Glomerular endothelial cell (primary cell): Measurements from ENCODE around the gene NKAIN4. TPM values are rescaled to one million over a fixed set of nuclear protein-coding genes. Genes with fewer than 3 reads are reported as not detected.
"Not testable (repeated sequence)": the region's sequence is repeated elsewhere in the genome, so short reads cannot be mapped to it uniquely, and the experiment has no call there.

Source experiments
- DNase-seq: peaks from one replicate; pipeline ENCODE4 v3.0.0-alpha.2; 2011; ENCODE audit warnings: low read depth, low spot score; ENCODE audit errors: extremely low read depth
- total RNA-seq: library from RNA; depleted of rRNA; stranded (reverse); fragments of >200 nt; gene quantifications from 2 replicates; pipeline ENCODE4 v1.2.3, GENCODE V29; 2015

NKAIN4 gene
- total RNA-seq, 1 donor from 2014 or later: 0.58 TPM

DNA sequence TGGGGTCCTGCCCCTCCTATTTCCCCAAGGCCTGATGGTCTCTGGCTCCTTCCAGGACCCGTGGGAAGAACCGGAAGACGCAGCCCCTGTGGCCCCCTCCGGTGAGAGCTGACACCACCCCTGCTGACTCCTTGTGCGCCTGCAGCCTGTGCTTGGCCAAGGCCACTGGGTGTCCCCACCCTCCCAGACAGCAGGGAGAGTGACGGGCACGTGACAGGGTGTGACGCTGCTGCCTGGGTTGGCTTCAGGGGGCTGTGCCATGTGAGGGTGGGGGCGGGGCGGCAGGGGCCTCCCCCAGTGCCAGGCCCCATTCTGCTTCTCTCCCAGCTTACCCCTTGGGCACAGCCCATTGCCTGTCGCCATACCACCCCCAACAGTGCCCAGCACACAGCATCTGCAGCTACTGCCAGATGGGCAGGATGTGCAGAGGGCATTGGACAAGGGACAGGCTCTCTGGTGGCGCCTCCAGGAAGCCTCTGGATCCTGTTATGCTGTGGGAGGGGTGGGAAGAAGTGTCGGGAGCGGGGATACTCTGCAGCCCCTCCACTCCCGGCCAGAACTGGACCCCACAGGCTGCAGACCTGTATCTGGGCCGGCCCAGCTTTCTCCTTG is 15.6 kb downstream of the NKAIN4 start:
- DNase-seq: no peak

DNA sequence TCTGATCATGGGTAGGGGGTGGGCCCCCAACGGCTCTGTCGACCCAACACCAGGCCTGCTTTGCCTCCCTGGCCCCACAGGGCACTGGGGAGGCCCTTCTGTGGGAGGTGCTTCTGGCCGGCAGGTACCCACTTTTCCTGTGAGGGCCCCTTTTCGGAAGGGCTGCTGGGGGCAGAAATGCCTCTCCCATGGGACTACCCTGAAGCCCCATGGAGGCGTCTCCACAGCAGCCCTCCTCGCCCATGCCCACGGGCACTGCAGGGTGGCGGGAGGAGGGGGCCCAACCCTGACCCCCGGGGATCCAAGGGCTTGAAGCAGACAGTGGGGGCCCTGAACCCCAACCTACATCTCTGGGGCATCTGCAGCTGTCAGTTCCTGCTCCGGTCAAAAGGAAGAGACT is 16.2 kb downstream of the NKAIN4 start:
- no peak for DNase-seq

DNA sequence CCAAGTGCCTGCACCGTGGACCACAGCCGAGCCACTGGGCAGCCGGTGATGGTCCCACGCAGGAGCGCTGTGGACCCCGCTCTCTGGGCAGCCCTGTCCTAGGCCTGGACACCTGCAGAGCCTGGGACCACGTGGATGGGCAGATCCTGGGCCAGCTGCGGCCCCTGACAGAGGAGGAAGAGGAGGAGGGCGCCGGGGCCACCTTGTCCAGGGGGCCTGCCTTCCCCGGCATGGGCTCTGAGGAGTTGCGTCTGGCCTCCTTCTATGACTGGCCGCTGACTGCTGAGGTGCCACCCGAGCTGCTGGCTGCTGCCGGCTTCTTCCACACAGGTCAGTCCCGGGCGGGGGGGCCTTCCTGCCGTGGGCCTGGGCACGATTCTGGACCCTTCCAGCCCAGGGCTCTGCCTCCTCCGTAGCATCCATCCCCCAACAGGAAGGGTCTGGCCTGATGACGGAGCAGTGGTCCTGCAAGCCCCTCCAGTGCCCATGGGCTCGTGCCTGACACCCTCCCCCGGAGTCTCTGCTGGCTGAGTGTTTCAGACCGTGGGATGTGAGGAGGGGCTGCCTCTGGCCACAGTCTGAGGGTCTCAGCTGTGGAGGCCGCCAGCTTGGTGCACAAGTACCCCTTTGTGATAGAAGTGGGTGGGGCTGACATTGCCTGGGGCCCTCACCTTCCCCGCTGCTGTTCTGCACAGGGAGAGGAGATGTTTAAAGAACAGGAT is 18.0 kb downstream of the NKAIN4 start:
- DNase-seq: no peak

DNA sequence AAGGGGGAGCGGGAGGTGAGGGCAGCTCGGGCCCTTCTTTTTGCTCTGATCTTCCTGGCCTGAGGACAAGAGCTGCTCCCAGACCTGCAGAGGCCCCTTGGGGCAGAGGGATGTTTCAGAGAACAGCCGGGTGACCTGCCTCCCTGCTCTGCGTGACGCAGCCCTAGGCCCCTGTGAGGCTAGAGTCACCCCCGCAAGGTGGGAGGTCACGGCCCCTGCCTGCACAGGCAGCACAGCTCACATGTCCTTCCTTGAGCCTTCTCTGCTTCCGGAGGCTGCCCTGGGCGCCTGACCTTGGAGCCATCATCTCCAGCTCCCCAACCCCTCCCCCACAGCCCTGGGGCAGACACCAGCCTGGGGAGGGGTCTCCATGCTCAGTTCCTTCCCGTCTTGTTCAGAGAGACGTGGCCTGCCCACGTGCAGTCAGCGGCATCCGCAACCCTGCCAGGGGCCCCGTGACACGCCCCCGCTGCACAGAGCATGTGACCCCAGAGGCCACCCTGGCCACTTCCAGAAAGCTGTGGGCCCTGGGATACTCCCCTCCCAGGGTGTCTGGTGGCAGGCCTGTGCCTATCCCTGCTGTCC is 18.8 kb downstream of the NKAIN4 start, which contains the start of gene BIRC7:
BIRC7 (plus strand) TSS at position 507 of the 585 bp plus-strand sequence. CDS start 192 bp downstream, outside the sequence.
- DNase-seq: no peak

DNA sequence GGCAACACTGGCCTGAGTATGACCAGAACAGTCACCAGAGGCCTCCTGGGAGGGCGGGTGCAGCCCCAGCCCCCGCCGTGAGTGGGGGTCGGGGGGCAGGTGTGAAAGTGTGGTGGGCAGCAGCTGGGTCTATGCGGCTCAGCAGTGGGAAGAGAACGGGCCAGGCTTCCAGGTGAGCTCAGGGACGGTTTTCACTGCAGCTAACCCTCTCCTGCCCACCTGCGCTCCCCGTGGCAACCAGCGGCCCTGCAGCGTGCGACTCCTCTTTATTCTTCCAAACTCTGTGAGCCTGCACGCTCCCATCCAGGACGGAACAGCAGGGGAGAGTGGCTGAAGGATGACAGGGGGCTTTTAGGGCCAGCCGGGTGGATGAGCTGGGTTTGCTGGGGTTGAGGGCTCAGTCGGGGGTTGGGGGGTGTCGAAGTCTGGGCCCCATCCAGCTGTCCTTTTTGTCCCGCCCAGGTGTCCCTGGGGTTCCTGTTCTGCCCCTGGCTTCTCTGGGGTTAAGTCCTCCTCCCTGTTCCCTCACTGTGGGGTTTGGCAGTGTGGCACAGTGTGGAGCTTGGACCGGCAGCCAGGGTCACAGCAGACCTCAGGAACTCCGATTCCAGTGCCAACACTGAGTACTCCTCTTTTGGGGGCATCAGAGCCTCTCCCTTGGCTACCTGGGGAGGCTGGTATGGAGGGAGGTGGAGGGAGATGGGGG is 19.4 kb downstream of the NKAIN4 start:
- no peak for DNase-seq

DNA sequence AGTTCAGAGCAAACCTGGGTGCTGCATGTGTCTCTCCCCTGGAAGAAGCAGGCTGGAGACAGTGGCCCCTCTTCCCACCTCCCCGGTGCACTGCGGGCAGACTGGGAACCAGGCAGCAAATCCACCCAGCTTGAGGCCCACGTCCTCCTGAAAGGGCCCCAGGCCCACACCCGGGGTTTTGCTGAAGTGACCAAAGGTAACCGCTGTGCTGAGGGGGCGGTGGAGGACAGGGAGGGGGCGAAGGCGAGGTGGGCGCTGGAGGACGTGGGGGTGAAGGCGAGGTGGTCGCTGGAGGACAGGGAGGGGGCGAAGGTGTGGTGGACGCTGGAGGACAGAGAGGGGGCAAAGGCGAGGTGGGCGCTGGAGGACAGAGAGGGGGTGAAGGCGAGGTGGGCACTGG is 20.3 kb downstream of the NKAIN4 start:
- DNase-seq: no peak

DNA sequence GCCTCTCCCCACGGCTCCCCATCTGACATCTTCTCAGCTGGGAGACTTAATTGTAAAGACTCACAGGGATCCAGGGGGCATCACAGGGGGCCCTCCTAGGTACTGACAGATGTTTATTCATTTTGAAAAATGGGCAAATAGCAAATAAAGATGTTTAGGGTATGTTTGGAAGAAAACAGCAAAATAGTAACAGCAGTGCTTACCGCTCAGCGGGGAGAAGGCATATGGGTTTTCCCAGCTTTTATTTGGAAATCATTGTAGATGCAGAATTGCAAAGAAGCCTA is 21.3 kb downstream of the NKAIN4 start:
- no peak for DNase-seq

DNA sequence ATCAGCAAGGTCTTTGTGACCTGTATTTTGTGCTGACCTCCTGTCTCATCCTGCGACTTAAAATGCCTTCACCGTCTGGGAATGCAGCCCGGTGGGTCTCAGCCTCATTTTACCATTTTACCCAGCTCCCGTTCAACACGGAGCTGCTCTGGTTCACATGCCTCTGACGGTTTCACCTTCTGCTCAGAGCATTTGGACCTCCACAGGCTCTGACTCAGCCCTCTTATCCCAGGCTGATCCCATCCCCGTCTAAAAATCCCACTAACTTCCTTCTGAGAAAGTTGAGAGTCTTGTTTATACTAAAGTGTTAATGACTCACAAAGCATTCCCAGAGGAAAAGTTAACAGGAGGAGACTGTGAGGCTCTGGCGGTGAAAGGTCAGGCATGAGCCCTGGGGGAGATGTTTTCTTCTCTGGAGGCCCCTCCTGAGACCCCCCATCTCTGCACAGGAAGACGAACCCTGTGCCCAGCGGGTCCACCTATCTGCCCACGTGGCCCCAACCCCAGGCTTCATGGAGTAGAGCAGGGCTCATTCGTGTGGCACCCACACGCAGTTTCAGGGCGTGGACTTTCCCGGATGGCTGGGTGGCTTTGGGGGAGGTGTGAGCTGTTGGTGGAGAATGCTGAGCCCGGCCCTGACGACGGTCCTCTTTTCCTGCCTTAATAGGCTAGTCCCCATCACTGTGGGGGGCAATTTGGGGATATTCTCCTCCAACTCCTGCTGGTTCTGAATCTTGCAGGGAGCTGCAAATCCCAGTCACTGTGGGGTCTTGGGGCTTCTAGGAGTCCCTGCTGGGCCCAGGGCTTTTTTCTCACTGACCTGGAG is 21.8 kb downstream of the NKAIN4 start:
- no peak for DNase-seq

DNA sequence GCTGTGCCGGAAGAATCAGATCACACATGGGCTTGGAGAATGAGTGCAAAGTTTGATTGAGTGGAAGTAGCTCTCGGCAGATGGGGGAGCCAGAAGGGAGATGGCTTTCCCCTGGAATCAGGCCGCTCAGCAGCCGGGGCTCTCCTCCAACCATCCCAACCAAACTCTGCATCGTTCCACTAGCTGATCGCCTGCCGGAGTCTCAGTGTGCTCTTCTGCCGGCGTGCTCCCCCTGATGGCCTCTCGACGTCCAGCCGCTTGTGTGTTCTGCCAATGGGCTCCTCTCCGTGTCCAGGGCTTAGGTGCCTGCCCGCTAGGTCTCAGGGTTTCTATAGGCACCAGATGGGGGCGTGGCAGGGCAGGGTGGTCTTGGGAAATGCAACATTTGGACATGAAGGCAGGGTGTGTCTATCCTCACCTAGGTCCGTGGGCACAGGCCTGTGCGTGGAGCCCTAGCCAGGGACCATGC is 23.4 kb downstream of the NKAIN4 start:
- DNase-seq: no peak

DNA sequence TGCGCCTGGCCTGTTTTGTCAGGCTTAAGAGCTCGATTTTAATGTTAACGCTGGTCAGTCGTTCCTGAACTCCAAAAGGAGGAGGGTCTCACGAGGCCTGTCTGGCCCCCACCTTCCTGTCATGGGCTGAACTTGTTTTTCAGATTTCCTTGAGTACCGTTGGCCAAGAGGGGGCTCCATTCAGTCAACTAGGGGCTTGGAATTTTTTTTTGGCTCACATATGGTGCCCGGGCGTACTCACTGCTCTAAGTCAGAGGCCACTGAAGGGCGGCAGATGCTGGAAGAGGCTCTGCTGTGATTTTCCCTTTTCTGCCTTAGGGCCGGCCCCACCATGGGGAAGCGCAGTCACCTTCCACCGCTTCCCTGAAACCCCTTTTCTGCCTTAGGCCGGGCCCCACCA is 25.5 kb downstream of the NKAIN4 start:
- no peak for DNase-seq

DNA sequence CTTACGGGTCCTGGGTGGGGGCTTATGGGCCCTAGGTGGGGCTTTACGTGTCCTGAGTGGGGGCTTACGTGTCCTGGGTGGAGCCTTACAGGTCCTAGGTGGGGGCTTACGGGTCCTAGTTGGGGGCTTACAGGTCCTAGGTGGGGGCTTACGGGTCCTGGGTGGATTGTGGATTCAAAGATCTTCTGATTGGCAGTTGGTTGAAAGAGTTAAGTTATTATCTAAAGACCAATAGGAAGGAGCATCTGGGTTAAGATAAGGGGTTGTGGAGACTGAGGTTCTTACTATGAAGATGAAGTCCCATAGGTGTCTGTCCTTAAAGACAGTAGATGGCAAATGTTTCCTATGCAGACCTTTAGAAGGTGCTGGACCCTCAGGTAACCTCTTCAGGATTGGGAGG is 27.0 kb downstream of the NKAIN4 start:
- DNase-seq: no peak

DNA sequence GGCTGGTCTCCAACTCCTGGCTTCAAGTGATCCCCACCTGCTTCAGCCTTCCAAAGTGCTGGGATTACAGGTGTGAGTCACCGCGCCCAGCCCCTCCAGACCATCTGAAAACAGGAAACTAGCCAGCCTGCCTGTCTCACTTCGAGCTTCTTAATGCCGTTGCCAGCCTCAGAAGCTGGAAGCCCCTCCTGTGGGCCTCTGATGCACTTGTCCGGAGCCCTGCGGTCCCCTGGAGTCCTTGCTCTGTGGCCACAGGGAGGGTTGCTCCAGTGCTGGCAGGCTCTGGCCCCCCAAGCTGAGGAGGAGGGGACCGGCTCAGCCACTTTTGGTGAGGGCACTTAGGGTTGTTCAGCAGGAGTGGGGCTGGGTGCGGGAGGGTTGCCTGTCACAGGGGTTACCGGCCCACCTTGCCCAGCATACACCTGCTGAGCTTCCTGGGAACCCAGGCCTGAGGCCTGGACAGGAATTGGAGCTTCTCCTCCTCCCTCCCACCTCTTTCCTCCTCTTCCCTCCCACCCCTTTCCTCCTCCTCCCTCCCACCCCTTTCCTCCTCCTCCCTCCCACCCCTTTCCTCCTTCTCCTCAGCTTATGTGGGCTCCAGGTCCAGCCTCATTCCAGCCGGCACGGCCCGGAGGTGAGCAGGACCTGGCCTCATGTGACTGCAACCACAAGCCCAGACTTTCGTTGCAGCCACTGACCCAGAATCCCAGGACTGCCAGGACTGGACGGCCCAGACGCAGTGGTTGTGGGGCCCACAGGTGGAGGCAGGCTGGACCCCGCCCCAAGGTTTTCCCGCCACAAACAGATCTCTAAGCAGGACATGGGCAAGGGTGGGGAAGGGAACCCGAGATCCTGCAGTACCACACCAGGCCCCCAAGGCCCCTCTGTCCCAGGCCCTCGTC is 28.0 kb downstream of the NKAIN4 start:
- no peak for DNase-seq

DNA sequence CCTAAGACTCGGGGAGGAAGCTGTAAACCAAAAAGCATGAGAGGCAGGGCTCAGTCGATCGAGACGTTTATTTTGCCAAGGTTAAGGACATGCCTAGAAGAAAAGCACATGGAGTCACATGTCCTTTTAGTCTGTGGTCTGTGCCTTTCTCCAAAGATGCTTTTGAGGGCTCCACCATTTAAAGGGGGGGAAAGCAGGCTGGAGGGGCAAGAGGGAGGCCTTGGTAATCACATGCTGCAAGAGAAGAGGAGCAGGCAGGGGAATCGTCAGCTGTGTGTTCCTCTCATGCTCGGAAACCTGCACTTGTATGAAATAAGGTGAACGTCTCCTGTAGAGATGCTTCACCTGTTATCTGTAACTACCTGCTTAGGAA is 29.2 kb downstream of the NKAIN4 start:
- no peak for DNase-seq

DNA sequence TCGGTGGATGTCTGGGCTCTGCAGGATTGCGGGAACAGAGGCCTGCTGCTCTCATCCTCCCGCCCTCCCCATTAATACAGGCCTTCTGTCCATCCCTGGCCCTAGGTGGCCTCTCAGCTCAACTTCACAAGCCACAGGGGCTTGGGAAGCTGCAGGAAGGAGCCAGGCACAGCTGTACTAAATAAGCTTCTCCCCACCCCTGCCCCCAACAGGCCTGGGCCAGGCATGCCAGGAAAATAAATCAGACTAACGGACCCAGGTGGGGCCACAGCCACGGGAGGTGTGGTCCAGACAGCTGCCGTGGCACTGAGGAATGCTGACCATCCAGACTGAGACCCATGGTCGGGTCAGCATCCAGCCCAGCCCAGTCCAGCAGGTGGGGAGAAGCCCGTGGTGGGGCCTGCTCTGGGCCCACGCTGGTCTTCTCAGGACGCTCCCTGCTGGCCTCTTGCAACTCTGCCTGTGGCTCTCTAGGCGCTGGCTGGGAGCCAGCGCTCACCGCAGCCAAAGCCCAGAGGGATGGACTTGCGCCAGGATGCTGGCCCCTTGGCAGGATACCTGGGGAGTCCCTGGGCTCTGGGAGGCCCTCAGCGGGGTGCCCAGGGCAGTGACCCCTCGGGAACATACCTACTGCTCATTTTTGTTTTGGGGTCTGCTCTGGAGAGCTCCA is 29.7 kb downstream of the NKAIN4 start:
- no peak for DNase-seq

DNA sequence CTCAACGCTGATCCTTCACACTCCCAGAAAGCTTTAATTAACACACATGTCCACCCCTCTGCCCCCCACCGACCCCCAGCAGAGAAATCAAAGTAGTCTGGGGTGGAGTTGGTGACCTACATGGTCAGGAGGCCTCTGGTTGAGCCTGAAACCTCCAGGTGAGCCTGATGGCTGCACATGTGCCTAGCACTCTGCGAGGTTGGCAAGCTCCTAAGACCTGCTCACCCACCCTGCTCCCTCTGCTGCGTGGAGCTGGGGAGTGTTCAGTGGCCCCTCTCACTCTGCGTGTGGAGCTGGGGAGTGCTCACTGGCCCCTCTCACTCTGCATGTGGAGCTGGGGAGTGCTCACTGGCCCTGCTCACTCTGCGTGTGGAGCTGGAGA is 30.4 kb downstream of the NKAIN4 start:
- no peak for DNase-seq

DNA sequence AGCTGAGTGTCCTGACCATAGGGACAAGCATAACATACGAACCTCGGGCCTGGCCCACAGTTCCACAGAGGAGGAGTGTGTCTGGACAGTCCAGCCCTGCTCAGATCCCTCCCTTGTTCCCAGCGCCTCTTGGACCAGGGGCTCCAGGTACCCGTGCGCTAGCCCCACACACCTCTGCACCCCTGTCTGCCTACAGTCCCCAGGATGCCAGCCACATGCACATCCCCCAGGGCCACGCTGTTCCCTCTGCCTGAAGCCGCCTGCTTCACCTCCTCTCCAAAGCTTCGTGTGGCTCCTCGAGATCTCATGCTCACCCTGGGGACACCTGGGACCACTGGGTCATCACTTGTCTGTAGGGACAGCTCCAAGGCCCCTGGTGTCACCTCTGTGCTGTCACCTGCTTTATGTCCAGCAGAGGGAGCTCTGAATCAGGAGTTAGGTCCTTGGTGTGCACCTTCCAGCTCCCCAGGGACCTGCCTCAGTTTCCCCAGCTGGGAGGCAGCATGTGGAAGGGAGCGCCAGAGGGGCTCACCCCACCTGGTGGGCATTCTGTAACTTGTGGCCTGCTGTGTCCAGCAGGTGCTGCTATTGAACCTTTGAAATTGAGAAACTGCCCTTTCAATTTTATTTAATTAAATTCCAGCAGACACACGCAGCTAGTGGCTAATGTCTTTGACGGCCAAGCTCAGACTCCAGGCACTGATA is 31.0 kb downstream of the NKAIN4 start:
- no peak for DNase-seq

DNA sequence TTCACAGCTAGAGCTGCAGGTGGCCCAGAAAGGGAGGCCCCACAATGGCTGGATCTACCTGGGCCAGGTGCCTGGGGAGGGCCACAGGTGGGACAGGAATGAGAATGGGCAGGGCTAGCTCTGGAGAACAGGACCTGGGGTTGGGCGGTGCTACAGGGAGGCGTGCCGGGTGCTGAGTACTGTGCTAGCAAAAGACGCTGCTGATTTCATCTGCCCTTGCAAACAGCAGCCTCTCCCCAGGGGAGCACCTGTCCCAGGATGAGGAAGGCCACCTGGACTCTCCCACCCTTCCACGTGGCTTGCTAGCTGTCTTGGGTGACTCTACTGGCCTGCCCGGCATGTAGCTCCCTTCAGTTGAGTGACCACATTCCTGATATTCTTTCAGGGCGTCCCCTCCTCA is 31.7 kb downstream of the NKAIN4 start:
- no peak for DNase-seq

DNA sequence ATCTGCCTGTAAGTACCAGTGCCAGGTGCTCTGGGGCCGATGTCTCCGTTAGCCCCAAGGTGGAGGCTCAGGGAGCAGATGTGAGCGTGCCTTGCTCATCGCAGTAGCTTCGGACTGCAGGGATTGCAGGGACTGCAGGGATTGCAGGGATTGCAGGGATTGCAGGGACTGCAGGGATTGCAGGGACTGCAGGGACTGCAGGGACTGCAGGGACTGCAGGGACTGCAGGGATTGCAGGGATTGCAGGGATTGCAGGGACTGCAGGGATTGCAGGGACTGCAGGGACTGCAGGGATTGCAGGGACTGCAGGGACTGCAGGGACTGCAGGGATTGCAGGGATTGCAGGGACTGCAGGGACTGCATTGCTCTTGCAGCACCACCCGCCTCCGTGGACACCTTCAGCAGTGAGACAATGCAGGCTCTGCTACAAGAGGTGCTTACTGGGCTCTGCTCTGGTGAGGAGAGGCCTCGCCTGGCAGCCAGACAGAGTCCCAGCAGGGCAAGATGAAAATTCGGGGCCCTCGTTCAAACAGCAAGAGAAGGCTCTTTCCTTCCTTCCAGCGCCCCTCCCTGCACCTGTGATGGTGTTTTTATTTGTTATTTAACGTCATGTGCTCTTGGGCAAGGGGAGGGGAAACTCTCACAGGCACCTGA is 32.7 kb downstream of the NKAIN4 start:
- not testable (repeated sequence) for DNase-seq
